Mesodermal cell (in vitro differentiated cells): ENCODE results near the gene GALNT9.

Experiments
- H3K27ac ChIP-seq: 2 replicates; pipeline ENCODE4 v1.7.0; 2013; ENCODE audit warnings: mild to moderate bottlenecking, low read depth, low read length, moderate library complexity; ENCODE audit not compliant: severe bottlenecking
- H3K36me3 ChIP-seq: 2 replicates; pipeline ENCODE4 v1.7.1; 2013; ENCODE audit warnings: mild to moderate bottlenecking, low read length, moderate library complexity; ENCODE audit not compliant: control insufficient read depth, insufficient read depth
- H3K4me1 ChIP-seq: one replicate; pipeline ENCODE4 v1.7.1; 2013; ENCODE audit warnings: mild to moderate bottlenecking, low read length; ENCODE audit not compliant: insufficient read depth, control insufficient read depth, poor library complexity, severe bottlenecking
- H3K4me3 ChIP-seq: 2 replicates; pipeline ENCODE4 v1.7.0; 2013; ENCODE audit warnings: low read length, control low read depth, mild to moderate bottlenecking; ENCODE audit not compliant: insufficient read depth, poor library complexity, severe bottlenecking; ENCODE audit errors: extremely low read depth
- H3K9me3 ChIP-seq: 2 replicates; pipeline ENCODE4 v1.7.1; 2013; ENCODE audit warnings: mild to moderate bottlenecking, low read length, moderate library complexity; ENCODE audit not compliant: control insufficient read depth
- WGBS, 2 experiments: methylation state at CpG; one replicate each; pipeline ENCODE4 v1.1.5; 2013; ENCODE audit warnings: missing lambda C conversion rate in 2 of 2; ENCODE audit not compliant: insufficient coverage in 2 of 2; 5-methylcytosine and 5-hydroxymethylcytosine counted together

GALNT9 gene

GRCh38 chr12:132179431-132180362 lies 149.7 kb downstream of the GALNT9 start:
- Histone ChIP-seq H3K4me3 (no peak overlapping the region), H3K27ac (no peak overlapping the region), H3K4me1 (no peaks in the 10 kb centered on the region), H3K9me3 (peaks cover 5% of the 10 kb centered on the region), H3K36me3 (no peaks in the 10 kb centered on the region)
- 80 to 82% methylated on average over 18 to 19 of the region's 19 CpGs for WGBS, 2 experiments

- peaks cover 5% of the 10 kb centered on the region for H3K9me3 ChIP-seq
- no peak overlapping the region for H3K4me3 ChIP-seq
- 73 to 75% methylated on average over 35 to 39 of the region's 39 CpGs for WGBS, 2 experiments
These were observed 150.5 kb downstream of the GALNT9 start for GRCh38 chr12:132178801-132179401.

GRCh38 chr12:132178316-132178715 lies 151.1 kb downstream of the GALNT9 start:
- Histone ChIP-seq H3K9me3 (peaks cover 5% of the 10 kb centered on the region), H3K4me3 (no peak overlapping the region), H3K36me3 (no peaks in the 10 kb centered on the region), H3K27ac (no peak overlapping the region), H3K4me1 (no peaks in the 10 kb centered on the region)
- 46 to 70% methylated on average over 6 to 8 of the region's 8 CpGs for WGBS, 2 experiments

More at GRCh38 chr12:132178801-132179401, 150.5 kb downstream of the GALNT9 start:
- H3K27ac ChIP-seq: no peak overlapping the region
- no peaks in the 10 kb centered on the region for H3K4me1 ChIP-seq
- H3K36me3 ChIP-seq: no peaks in the 10 kb centered on the region

- H3K9me3 ChIP-seq: peaks cover 5% of the 10 kb centered on the region
- H3K27ac ChIP-seq: no peak overlapping the region
- WGBS, 2 experiments: 84 to 86% methylated on average over 14 to 25 of the region's 25 CpGs
- H3K4me3 ChIP-seq: no peak overlapping the region
- no peaks in the 10 kb centered on the region for H3K4me1 ChIP-seq
- H3K36me3 ChIP-seq: no peaks in the 10 kb centered on the region
These were observed 152.4 kb downstream of the GALNT9 start for GRCh38 chr12:132176920-132177551.

GRCh38 chr12:132176385-132176919 lies 152.9 kb downstream of the GALNT9 start:
- Histone ChIP-seq H3K9me3 (peaks cover 5% of the 10 kb centered on the region), H3K27ac (no peak overlapping the region), H3K4me3 (no peak overlapping the region), H3K4me1 (no peaks in the 10 kb centered on the region), H3K36me3 (no peaks in the 10 kb centered on the region)
- 80 to 90% methylated on average over 18 of the region's 19 CpGs for WGBS, 2 experiments

GRCh38 chr12:132175496-132176384 lies 153.6 kb downstream of the GALNT9 start:
- Histone ChIP-seq H3K4me3 (no peak overlapping the region), H3K9me3 (peaks cover under 1% of the 10 kb centered on the region), H3K4me1 (no peaks in the 10 kb centered on the region), H3K36me3 (no peaks in the 10 kb centered on the region), H3K27ac (no peak overlapping the region)
- WGBS, 2 experiments: 88 to 92% methylated on average over 25 to 26 of the region's 35 CpGs

GRCh38 chr12:132174839-132175490 lies 154.4 kb downstream of the GALNT9 start:
- Histone ChIP-seq H3K4me1 (no peaks in the 10 kb centered on the region), H3K36me3 (no peaks in the 10 kb centered on the region), H3K9me3 (no peaks in the 10 kb centered on the region), H3K27ac (no peak overlapping the region), H3K4me3 (no peak overlapping the region)
- 83% methylated on average over 17 to 22 of the region's 25 CpGs for WGBS, 2 experiments

- Histone ChIP-seq H3K4me3 (no peak overlapping the region), H3K4me1 (no peaks in the 10 kb centered on the region), H3K36me3 (no peaks in the 10 kb centered on the region), H3K27ac (no peak overlapping the region), H3K9me3 (no peaks in the 10 kb centered on the region)
- WGBS, 2 experiments: 82 to 83% methylated on average over 20 to 27 of the region's 30 CpGs
These were observed 155.2 kb downstream of the GALNT9 start for GRCh38 chr12:132174015-132174838.
